GM18507 (cell line): ENCODE data around the gene INTS6.

ENCODE experiments used
- DNase-seq: peaks from one replicate; pipeline ENCODE4 v3.0.0; 2011; ENCODE audit warnings: low read depth; ENCODE audit not compliant: insufficient read length; ENCODE audit errors: extremely low spot score
- FAIRE-seq: peaks from 2 replicates; lab custom pipeline; 2011; peaks lifted over from hg19 to GRCh38; lab: Jason Lieb, UNC

Gene INTS6, protein sequence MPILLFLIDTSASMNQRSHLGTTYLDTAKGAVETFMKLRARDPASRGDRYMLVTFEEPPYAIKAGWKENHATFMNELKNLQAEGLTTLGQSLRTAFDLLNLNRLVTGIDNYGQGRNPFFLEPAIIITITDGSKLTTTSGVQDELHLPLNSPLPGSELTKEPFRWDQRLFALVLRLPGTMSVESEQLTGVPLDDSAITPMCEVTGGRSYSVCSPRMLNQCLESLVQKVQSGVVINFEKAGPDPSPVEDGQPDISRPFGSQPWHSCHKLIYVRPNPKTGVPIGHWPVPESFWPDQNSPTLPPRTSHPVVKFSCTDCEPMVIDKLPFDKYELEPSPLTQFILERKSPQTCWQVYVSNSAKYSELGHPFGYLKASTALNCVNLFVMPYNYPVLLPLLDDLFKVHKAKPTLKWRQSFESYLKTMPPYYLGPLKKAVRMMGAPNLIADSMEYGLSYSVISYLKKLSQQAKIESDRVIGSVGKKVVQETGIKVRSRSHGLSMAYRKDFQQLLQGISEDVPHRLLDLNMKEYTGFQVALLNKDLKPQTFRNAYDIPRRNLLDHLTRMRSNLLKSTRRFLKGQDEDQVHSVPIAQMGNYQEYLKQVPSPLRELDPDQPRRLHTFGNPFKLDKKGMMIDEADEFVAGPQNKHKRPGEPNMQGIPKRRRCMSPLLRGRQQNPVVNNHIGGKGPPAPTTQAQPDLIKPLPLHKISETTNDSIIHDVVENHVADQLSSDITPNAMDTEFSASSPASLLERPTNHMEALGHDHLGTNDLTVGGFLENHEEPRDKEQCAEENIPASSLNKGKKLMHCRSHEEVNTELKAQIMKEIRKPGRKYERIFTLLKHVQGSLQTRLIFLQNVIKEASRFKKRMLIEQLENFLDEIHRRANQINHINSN

DNA sequence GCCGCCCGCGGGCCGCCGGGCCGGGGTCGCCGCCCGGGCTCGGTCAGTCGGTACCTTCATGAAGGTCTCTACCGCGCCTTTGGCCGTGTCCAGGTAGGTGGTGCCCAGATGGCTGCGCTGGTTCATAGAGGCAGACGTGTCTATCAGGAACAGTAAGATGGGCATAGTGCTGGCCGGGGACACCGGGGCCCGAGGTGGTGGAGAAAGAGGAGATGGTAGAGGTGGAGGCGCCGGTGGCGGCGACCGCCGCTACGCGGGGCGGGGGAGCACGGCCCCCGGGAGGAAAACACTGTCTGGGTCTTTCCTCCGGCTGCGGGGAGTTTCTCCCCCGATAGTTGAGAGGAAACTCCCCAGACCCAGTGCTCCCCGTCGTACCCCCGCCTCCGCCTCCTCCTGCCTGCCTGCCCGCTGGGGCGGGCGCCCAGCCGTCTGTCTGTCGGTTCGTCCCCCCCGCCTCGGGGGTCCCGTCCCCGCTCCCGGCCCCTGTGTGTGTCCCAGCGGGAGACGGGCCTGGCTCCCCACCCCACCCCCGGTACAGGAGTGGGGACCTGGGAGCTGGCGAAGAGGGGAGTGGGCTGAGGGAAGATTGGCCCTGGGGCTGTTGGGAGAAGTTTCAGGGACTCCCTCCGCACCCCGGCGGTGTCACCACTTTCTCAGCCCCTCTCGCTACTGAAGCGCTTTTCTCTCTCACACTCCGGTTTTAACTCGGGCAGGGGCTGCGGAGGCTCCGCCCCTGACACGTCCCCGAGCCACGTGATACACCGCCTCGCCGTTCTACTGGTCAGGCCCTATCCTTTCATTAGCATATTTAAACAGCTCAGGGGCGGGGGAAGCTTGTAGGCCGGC, at the start of gene INTS6:
INTS6 (minus strand) TSS at position 676 of the 846 bp plus-strand sequence; CDS start at position 165, 511 bp downstream.
- FAIRE-seq (peak; percentile 99), DNase-seq (peak; percentile 86)

GRCh38 chr13:51502153-51502651, 49.4 kb upstream of the INTS6 start:
- FAIRE-seq (peak; percentile 74), DNase-seq (peak; percentile 14)

DNA sequence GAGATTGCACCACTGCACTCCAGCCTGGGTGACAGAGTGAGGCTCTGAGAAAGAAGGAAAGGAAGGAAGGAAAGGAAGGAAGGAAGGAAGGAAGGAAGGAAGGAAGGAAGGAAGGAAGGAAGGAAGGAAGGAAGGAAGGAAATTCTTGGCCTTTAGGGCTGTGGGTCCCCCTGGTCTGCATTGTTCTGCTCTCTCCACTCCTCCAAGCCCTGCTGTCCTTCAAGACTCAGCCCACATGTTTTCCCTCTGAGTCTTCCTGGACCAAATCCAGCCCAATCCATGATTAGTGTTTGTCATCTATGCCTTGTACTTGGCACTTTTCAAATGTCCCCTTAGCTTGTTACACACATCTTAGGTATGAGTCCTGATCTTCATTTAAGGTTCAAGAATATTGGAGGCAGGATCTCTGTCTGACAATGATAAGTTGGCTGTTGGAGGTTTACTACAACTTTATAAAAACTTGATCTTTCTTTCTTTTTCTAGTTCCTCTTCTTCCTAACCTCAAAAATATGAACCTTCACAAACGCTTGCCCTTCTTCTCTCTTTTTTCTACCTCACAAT, 48.8 kb upstream of the INTS6 start:
- FAIRE-seq (no peak), DNase-seq (no peak)

DNA sequence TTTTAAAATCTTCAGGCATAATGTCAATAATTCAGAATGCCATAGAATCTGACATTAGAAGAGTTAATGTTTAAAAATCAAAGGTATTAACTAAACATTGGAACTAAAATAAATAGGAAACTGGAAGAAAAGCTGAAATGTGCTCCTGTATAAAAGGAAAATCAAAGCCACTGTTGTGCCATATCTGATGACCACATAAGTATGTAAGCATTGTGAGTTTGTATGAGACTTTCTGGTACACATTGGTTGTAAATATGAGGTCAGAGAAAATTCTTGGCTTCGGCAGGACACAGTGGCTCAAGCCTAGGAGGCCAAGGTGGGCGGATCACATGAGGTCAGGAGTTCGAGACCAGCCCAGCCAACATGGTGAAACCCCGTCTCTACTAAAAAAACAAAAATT, 48.3 kb upstream of the INTS6 start:
- FAIRE-seq (no peak), DNase-seq (no peak)

GRCh38 chr13:51500687-51501086, 47.9 kb upstream of the INTS6 start:
- FAIRE-seq = no peak
- DNase-seq = no peak

DNA sequence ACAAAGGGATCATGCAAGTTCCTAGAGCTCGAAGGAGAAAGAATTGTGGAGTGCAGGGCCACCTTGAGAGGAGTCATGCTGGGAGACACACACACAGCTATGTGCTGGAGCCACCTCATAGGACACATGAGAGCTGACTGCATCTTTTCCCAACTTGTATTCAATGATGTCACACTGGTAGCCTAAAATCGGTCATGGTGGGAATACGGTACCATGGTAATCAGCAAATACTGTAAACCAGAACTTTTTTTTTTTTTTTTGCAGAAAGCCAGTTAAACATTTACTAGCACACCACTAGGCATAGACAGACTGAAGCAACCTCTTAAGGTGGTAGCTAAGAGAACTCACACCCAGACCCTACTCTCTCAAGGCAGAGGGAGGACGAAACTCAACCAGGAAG, 47.0 kb upstream of the INTS6 start:
- no peak for FAIRE-seq
- no peak for DNase-seq

DNA sequence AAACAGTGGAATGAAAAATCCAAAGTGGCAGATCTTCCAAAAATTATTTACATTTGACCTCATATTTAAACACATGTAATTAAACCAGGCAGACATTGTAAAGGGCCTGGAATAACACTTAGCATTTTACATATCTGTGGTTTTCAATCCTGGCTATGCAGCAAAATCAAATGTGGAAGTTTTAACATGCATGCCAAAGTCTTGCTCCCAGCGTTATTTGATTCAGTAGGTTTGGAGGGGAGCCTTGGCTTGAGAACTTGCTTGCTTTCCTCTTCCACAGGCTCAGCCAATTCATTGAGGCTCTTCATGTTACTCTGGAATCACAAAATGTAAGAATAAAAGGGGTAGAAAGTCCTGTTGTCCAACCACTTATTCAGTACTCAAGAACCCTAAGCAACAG, 42.5 kb upstream of the INTS6 start:
- DNase-seq (no peak), FAIRE-seq (no peak)

GRCh38 chr13:51494156-51494555, 41.3 kb upstream of the INTS6 start:
- DNase-seq (no peak), FAIRE-seq (no peak)

DNA sequence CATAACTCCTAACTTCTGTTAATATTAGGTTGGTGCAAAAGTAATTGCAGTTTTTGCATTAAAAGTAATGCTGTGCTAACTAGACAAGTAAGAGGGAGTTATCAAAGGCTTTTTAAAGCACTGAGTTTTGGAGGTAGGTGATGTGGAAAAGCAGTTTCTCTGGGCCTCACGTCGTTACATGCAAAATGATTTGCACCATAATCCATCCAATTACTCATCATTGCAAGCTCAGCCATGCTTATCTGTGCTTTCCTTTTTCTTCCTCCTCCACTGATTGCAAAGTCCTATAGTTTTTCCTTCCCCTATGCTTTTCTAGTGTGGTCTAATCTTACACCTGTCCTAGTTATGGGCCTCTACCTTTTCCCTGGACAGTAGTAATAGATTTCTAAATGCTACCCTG, 35.4 kb upstream of the INTS6 start:
- no peak for FAIRE-seq

DNA sequence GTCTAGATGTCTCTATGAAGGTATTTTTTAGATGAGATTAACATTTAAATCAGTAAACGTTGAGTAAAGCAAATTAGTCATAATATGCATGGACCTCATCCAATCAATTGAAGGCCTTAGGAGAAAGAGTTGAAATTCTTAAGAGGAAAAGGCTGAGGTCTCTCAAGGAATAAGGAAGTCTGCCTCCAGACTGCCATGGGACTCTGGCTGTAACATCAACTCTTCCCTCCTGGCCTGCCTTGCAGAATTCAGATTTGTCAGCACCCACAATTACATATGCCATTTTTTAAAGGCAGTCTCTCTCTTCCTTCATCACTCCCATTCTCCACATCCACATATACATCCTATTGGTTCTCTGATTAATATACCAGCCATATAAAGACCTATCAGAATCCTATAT, 28.8 kb upstream of the INTS6 start:
- DNase-seq (no peak), FAIRE-seq (no peak)

More for the DNA sequence above, 35.4 kb upstream of the INTS6 start:
- no peak for DNase-seq

- DNase-seq (no peak), FAIRE-seq (no peak)
Observed at GRCh38 chr13:51479199-51479523, 26.3 kb upstream of the INTS6 start.

DNA sequence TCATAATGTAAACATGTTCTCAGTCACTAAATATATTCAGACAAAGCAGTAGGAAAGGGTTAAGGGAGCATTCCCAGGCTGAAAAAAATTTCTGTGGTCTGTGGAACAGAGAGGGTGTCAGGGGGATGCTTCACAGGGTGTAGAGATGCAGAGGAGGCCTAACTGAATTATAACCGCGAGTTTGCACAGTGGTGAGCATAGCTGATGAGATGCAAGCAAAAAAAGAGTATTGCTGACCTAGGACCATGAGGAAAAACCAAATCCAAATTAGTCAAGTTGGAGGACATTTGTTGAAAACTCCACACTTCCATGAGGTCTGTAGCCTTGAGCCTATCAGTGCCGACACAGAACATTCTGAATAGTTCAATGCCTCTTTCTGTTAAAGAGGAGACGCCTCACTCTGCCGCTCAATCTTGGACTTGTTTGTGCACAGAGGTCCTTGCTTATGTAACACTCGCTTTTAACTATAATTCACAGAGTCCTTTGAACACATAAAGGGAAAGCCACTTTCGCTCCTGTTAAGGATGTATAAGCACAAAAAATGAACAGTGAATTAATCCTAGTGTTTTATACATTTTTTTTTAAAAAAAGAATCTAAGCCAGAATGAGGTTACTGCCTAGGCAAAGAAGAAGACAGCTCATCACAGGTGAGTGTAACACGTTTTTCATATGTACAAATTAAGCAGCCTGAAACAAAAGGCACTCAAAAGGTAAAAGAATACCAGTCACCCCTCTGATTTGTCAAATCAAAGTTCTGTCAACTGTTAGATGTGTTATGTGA, 25.8 kb upstream of the INTS6 start:
- FAIRE-seq = no peak
- DNase-seq = no peak

GRCh38 chr13:51477653-51478324, 25.0 kb upstream of the INTS6 start:
- no peak for FAIRE-seq
- DNase-seq = no peak

DNA sequence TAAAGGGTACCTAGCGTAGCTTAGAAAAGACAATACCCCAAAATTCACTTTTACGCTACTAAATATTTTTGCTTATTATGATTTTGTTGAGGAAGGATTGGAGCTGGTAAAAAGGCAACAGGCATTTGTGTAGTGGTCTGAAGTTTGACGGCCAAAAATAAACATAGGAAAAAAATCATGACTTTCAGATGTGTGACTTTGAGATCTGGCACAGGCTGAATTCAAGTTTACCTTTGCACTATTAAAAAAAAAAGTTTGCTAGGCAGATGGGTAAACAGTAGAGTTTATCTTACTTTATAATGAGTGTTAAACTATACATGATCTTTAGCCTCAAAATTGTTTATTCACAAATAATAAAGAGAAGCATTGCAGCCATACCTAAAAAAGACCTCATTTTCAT, 24.3 kb upstream of the INTS6 start:
- FAIRE-seq (no peak), DNase-seq (no peak)

GRCh38 chr13:51475727-51476501, 23.1 kb upstream of the INTS6 start:
- FAIRE-seq (no peak), DNase-seq (no peak)

DNA sequence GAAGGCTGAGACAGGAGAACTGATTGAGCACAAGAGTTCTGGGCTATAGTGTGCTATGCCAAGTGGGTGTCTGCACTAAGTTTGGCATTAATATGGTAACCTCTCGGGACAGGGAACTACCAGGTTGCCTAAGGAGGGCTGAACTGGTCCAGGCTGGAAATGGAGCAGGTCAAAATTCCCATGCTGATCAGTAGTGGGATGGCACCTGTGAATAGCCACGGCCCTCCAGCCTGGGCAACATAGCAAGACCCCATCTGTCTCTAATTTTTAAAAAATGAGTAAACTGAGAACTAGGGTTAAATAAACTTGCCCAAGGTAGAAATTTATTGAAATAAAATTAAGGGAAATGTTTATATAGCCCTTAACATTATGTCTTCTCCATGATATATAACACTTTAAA, 17.0 kb upstream of the INTS6 start:
- FAIRE-seq (no peak), DNase-seq (no peak)

DNA sequence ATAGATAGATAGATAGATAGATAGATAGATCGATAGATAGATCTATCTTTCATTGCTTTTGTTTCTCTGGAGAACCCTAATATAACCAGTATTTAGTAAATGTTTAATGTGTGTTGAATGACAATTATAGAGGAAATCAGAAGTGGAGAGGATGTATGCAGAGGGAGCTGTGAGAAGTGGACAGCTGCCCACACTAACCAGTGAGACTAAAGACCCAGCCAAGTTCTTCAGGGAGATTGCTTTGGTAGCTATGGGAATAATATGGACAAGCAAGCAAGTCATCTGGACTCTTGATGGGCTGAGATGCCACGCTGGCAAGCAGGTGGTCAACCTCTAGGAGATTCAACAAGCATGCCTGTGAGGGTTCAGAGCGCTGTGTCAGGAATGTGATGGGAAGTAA, 14.9 kb upstream of the INTS6 start:
- DNase-seq = no peak
- FAIRE-seq = no peak
